Measurements from ENCODE around the gene STARD7.

The STARD7 gene

GRCh38 chr2:96150007-96150640, 58.5 kb downstream of the STARD7 start:
- Histone ChIP-seq H3K27me3 (ENCODE audit: control insufficient read depth in 1 of 2, insufficient read depth in 2 of 2, low read length in 2 of 2) (no peaks in the 10 kb centered on the region), H3K4me1 (ENCODE audit: insufficient read depth, low read length) (peaks cover 5% of the 10 kb centered on the region), H3K9ac (ENCODE audit: low read length) (no peak overlapping the region), H3K4me3 (ENCODE audit: low read depth in 1 of 2, low read length in 2 of 2) (no peak overlapping the region), H3K9me3 (ENCODE audit: low read length) (no peaks in the 10 kb centered on the region), H3K36me3 (ENCODE audit: insufficient read depth, low read length) (no peaks in the 10 kb centered on the region), H3K27ac (ENCODE audit: low read depth, low read length) (no peak overlapping the region)

DNA sequence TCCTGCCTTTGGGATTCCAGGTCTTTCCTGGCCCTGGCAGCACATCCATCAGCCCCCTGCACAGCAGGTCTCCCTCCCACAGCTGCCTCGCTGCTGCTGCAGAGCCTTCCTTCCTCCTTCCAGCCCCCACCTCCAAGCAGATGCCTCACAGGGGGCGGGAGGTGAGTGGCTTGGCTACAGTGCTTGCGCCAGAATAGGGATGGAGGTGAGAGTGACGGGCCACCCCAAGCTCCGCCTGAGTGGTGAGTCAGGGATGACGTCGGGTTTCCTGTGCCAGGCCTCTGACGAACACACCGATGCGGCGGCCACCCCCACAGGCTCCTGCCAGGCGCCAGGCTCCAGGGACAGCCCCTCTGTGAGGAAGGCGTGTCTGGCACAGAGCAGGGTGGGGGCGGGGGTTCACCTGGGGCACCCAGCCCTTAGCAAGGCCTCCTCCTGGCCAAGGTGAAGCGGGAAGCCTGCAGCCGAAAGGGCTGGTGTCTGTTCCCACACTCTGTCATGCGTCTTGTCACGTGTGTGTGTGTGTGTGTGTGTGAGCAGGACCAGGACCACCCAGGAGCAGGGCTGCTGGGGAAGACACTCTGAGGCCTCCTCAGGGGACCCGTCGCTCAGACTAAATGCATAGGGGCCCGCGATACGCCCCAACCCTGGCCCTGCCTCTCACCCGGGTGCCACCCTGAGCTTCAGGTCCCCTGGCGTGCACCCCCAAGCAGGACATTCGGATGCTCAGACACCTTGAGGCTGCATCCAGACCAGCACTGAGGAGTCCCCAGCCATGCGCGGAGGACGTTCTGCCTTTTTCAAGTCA, 60.0 kb downstream of the STARD7 start:
- Histone ChIP-seq H3K27me3 (ENCODE audit: control insufficient read depth in 1 of 2, insufficient read depth in 2 of 2, low read length in 2 of 2) (no peaks in the 10 kb centered on the region), H3K36me3 (ENCODE audit: insufficient read depth, low read length) (no peaks in the 10 kb centered on the region), H3K9me3 (ENCODE audit: low read length) (no peaks in the 10 kb centered on the region), H3K27ac (ENCODE audit: low read depth, low read length) (no peak overlapping the region), H3K4me1 (ENCODE audit: insufficient read depth, low read length) (peaks cover 11% of the 10 kb centered on the region), H3K4me3 (ENCODE audit: low read depth in 1 of 2, low read length in 2 of 2) (no peak overlapping the region), H3K9ac (ENCODE audit: low read length) (no peak overlapping the region)

- no peaks in the 10 kb centered on the region for H3K27me3 ChIP-seq (ENCODE audit: control insufficient read depth in 1 of 2, insufficient read depth in 2 of 2, low read length in 2 of 2)
- peaks cover 11% of the 10 kb centered on the region for H3K4me1 ChIP-seq (ENCODE audit: insufficient read depth, low read length)
- H3K4me3 ChIP-seq (ENCODE audit: low read depth in 1 of 2, low read length in 2 of 2), result no peak overlapping the region
- H3K9ac ChIP-seq (ENCODE audit: low read length), result no peak overlapping the region
- H3K36me3 ChIP-seq (ENCODE audit: insufficient read depth, low read length), result no peaks in the 10 kb centered on the region
- no peaks in the 10 kb centered on the region for H3K9me3 ChIP-seq (ENCODE audit: low read length)
- H3K27ac ChIP-seq (ENCODE audit: low read depth, low read length), result no peak overlapping the region
Measured at GRCh38 chr2:96147593-96148201, 60.9 kb downstream of the STARD7 start.

DNA sequence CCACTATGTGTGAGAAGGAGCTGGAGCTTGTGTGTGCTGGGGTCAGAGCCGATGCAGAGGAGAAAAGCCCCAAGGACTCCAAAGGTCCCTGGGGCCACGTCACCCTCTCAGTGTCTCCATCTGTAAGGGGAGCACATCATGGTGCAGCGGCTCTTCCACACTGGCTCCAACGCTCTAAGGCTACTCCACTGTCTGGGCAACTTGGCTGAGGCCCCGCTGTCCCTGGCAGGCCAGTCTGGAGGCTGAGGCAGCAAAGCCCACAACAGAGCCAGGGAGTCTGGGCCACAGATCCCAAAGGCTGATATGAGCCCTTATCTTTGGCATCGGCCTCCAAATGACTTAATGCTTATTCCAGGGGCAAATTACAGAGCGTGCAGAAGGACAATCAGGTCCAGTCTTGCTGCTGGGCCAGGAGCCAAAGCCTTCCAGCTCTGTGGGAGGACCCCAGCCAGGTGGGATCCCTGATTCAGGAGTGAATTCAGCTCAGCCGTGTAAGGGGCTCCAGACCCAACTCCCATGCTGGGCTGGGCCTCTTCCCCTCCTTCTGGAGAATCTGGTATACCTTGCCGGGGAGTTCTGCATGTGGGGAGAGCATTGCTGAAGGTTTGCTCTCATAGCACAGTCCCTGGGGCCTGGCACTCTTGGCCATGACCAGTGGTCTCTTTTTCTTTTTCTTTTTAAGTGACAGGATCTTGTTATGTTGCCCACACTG, 61.6 kb downstream of the STARD7 start:
- peaks cover 11% of the 10 kb centered on the region for H3K4me1 ChIP-seq (ENCODE audit: insufficient read depth, low read length)
- no peaks in the 10 kb centered on the region for H3K9me3 ChIP-seq (ENCODE audit: low read length)
- H3K36me3 ChIP-seq (ENCODE audit: insufficient read depth, low read length), result no peaks in the 10 kb centered on the region
- H3K4me3 ChIP-seq (ENCODE audit: low read depth in 1 of 2, low read length in 2 of 2), result no peak overlapping the region
- no peak overlapping the region for H3K9ac ChIP-seq (ENCODE audit: low read length)
- H3K27ac ChIP-seq (ENCODE audit: low read depth, low read length), result no peak overlapping the region
- no peaks in the 10 kb centered on the region for H3K27me3 ChIP-seq (ENCODE audit: control insufficient read depth in 1 of 2, insufficient read depth in 2 of 2, low read length in 2 of 2)

- Histone ChIP-seq H3K4me1 (ENCODE audit: insufficient read depth, low read length) (peaks cover 11% of the 10 kb centered on the region), H3K36me3 (ENCODE audit: insufficient read depth, low read length) (no peaks in the 10 kb centered on the region), H3K4me3 (ENCODE audit: low read depth in 1 of 2, low read length in 2 of 2) (no peak overlapping the region), H3K9ac (ENCODE audit: low read length) (no peak overlapping the region), H3K27ac (ENCODE audit: low read depth, low read length) (no peak overlapping the region), H3K9me3 (ENCODE audit: low read length) (no peaks in the 10 kb centered on the region), H3K27me3 (ENCODE audit: control insufficient read depth in 1 of 2, insufficient read depth in 2 of 2, low read length in 2 of 2) (no peaks in the 10 kb centered on the region)
Measured at GRCh38 chr2:96146153-96146880, 62.3 kb downstream of the STARD7 start.

GRCh38 chr2:96145848-96146152, 62.8 kb downstream of the STARD7 start:
- peak overlapping the region; percentile 43 to 57 for H3K4me3 ChIP-seq (ENCODE audit: low read depth in 1 of 2, low read length in 2 of 2)
- H3K9me3 ChIP-seq (ENCODE audit: low read length), result no peaks in the 10 kb centered on the region
- H3K9ac ChIP-seq (ENCODE audit: low read length), result no peak overlapping the region
- H3K27me3 ChIP-seq (ENCODE audit: control insufficient read depth in 1 of 2, insufficient read depth in 2 of 2, low read length in 2 of 2), result no peaks in the 10 kb centered on the region
- H3K36me3 ChIP-seq (ENCODE audit: insufficient read depth, low read length), result no peaks in the 10 kb centered on the region
- peaks cover 11% of the 10 kb centered on the region for H3K4me1 ChIP-seq (ENCODE audit: insufficient read depth, low read length)
- H3K27ac ChIP-seq (ENCODE audit: low read depth, low read length), result no peak overlapping the region

- no peak within 1 kb of the TSS for H3K27ac ChIP-seq (ENCODE audit: low read depth, low read length)
- H3K4me3 ChIP-seq (ENCODE audit: low read depth in 1 of 2, low read length in 2 of 2), result peak within 1 kb of the TSS; percentile 43 to 57
- H3K4me1 ChIP-seq (ENCODE audit: insufficient read depth, low read length), result peaks cover 11% of the 10 kb centered on the region
- H3K27me3 ChIP-seq (ENCODE audit: control insufficient read depth in 1 of 2, insufficient read depth in 2 of 2, low read length in 2 of 2), result no peaks in the 10 kb centered on the region
- H3K9ac ChIP-seq (ENCODE audit: low read length), result no peak within 1 kb of the TSS
- H3K36me3 ChIP-seq (ENCODE audit: insufficient read depth, low read length), result no peaks in the 10 kb centered on the region
- no peaks in the 10 kb centered on the region for H3K9me3 ChIP-seq (ENCODE audit: low read length)
Measured at GRCh38 chr2:96145036-96145847, 63.4 kb downstream of the STARD7 start, which contains the start of gene DUSP2. Gene DUSP2 (minus strand): TSS chr2:96145440. CDS start chr2:96145354, 86 bp downstream.

DNA sequence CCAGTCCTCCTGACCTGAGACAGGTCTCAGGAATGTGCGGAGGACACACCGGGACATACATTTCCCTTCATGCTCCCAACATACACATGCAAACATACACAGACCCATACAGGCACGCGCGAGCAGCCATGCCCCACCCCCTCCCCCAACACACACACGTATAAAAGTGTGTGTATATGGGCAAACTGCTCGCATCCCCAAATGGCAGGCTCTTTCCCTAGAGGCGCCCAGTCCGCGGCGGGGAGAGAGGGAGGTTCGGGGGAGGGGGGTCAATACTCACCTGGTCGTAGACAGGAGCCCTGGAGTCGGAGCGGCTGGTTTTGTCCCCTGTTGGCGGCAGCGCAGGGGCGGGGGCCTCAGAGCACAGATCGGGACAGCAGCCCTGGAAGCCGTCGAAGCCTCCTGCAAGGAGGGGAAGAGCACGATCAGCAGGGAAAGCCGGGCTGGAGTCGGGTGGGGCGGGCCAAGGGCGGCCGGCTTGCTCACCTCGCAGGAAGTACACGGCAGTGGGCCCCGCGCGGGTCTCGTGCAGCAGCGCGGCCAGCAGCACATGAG, 64.1 kb downstream of the STARD7 start:
- Histone ChIP-seq H3K36me3 (ENCODE audit: insufficient read depth, low read length) (no peaks in the 10 kb centered on the region), H3K9me3 (ENCODE audit: low read length) (no peaks in the 10 kb centered on the region), H3K4me3 (ENCODE audit: low read depth in 1 of 2, low read length in 2 of 2) (peak overlapping the region; percentile 43 to 54), H3K27ac (ENCODE audit: low read depth, low read length) (no peak overlapping the region), H3K27me3 (ENCODE audit: control insufficient read depth in 1 of 2, insufficient read depth in 2 of 2, low read length in 2 of 2) (no peaks in the 10 kb centered on the region), H3K4me1 (ENCODE audit: insufficient read depth, low read length) (peaks cover 11% of the 10 kb centered on the region), H3K9ac (ENCODE audit: low read length) (no peak overlapping the region)

- peaks cover 11% of the 10 kb centered on the region for H3K4me1 ChIP-seq (ENCODE audit: insufficient read depth, low read length)
- H3K4me3 ChIP-seq (ENCODE audit: low read depth in 1 of 2, low read length in 2 of 2), result no peak overlapping the region
- no peaks in the 10 kb centered on the region for H3K36me3 ChIP-seq (ENCODE audit: insufficient read depth, low read length)
- no peak overlapping the region for H3K27ac ChIP-seq (ENCODE audit: low read depth, low read length)
- no peak overlapping the region for H3K9ac ChIP-seq (ENCODE audit: low read length)
- no peaks in the 10 kb centered on the region for H3K9me3 ChIP-seq (ENCODE audit: low read length)
- H3K27me3 ChIP-seq (ENCODE audit: control insufficient read depth in 1 of 2, insufficient read depth in 2 of 2, low read length in 2 of 2), result no peaks in the 10 kb centered on the region
Measured at GRCh38 chr2:96143848-96144480, 64.7 kb downstream of the STARD7 start.
